Body of pancreas (tissue), 4 donors: ENCODE measurements around the gene CCDC127. TPM values are rescaled to one million over a fixed set of nuclear protein-coding genes. Genes with fewer than 3 reads are reported as not detected.

Source experiments
- ATAC-seq: fragments of 150-250 bp; one replicate; pipeline ENCODE4 v1.9.1; 2016
- DNase-seq, 4 donors: peaks; one replicate each; pipeline ENCODE4 v3.0.0-alpha.2; 2019
- H3K27ac ChIP-seq, 4 donors: fragments of 200-600 bp; sonication (generic); 1 replicate in 3 of 4; 2 replicates in 1 of 4; pipeline versions ENCODE4 v1.5.1 to v1.6.1; 2016 to 2019; ENCODE audit warnings: mild to moderate bottlenecking in 1 of 4, mixed read lengths in 1 of 4, moderate library complexity in 1 of 4
- H3K27me3 ChIP-seq, 2 donors: fragments of 200-600 bp; sonication (generic); one replicate each; pipeline ENCODE4 v1.6.0; 2016; ENCODE audit warnings: mild to moderate bottlenecking in 1 of 2
- H3K36me3 ChIP-seq, 2 donors: fragments of 200-600 bp; sonication (generic); replicated peaks in 1 of 2; 2 replicates each; pipeline ENCODE4 v1.5.1; 2016; ENCODE audit warnings: low read depth in 2 of 2; ENCODE audit not compliant: insufficient read depth in 1 of 2
- H3K4me1 ChIP-seq: fragments of 200-600 bp; sonication (generic); one replicate; pipeline ENCODE4 v1.6.0; 2016
- H3K4me3 ChIP-seq, 2 donors: fragments of 200-600 bp; sonication (generic); 1 replicate in 1 of 2; 2 replicates in 1 of 2; pipeline ENCODE4 v1.5.1; 2016 to 2019
- H3K9me3 ChIP-seq, 3 donors: fragments of 200-600 bp; sonication (generic); 1 replicate in 2 of 3; 2 replicates in 1 of 3; pipeline ENCODE4 v1.5.1; 2016
- POLR2A ChIP-seq, 3 donors: fragments of 450-650 bp; IDR thresholded peaks; one replicate each; pipeline ENCODE4 v1.6.1; 2016; ENCODE audit warnings: antibody characterized with exemption in 3 of 3, mild to moderate bottlenecking in 2 of 3
- WGBS, 2 donors: methylation state at CpG; one replicate each; pipeline ENCODE4 v1.1.5; 2017; 5-methylcytosine and 5-hydroxymethylcytosine counted together
- intact Hi-C: fragments of 100-400 bp; cut with DNase I; formaldehyde crosslinking; loops from one replicate; pipeline ENCODE4 v1.15.1; 2023
- total RNA-seq, 2 donors: library from RNA; depleted of rRNA; stranded (reverse); fragments of >200 nt; gene quantifications; one replicate each; pipeline ENCODE4 v1.1.0, GENCODE V29; 2016
- TF ChIP-seq, protein P1 (sequence below), 7 experiments: fragments of 450-650 bp in 4 of 7; fragments of 200-600 bp in 3 of 7; sonication (generic) in 3 of 7; IDR thresholded peaks; one replicate each; pipeline ENCODE4 v1.5.1; 2016 to 2019; ENCODE audit warnings: antibody characterized with exemption in 7 of 7

CCDC127 gene
- total RNA-seq, 2 donors from 2014 or later, result 3.9 to 4.0 TPM

DNA sequence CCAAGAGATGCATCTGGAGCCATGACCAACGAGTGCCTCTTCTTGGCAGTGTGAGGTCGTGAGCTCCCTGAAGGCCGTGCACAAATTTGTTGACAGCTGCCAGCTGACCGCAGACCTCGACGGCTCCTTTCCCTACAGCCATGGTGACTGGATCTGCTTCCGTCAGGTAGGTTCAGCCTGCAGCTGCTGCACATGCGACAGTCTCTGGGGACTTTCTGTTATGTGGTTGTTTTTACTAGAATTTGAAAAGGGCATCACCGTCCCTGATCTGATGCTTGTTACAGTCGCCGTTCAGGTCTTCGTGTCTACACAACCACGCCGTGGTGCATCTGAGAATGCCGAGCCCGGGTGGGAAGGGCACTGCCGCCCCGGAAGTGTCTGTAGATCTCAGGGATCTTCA, 63.1 kb downstream of the CCDC127 start:
- no peak for TF ChIP-seq POLR2A (IDR thresholded peaks at IDR 0.05)
- TF ChIP-seq, protein P1, sequence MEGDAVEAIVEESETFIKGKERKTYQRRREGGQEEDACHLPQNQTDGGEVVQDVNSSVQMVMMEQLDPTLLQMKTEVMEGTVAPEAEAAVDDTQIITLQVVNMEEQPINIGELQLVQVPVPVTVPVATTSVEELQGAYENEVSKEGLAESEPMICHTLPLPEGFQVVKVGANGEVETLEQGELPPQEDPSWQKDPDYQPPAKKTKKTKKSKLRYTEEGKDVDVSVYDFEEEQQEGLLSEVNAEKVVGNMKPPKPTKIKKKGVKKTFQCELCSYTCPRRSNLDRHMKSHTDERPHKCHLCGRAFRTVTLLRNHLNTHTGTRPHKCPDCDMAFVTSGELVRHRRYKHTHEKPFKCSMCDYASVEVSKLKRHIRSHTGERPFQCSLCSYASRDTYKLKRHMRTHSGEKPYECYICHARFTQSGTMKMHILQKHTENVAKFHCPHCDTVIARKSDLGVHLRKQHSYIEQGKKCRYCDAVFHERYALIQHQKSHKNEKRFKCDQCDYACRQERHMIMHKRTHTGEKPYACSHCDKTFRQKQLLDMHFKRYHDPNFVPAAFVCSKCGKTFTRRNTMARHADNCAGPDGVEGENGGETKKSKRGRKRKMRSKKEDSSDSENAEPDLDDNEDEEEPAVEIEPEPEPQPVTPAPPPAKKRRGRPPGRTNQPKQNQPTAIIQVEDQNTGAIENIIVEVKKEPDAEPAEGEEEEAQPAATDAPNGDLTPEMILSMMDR (IDR thresholded peaks at IDR 0.05), result no peak
- Histone ChIP-seq H3K9me3 (no peaks in the 10 kb centered on the region), H3K27me3 (no peaks in the 10 kb centered on the region), H3K27ac (no peak overlapping the region), H3K4me1 (no peaks in the 10 kb centered on the region), H3K36me3 (no peaks in the 10 kb centered on the region), H3K4me3 (no peak overlapping the region)
- no peak for DNase-seq
- intact Hi-C loops, result no loop called here
- 84 to 85% methylated on average over 18 of the region's 18 CpGs for WGBS, 2 donors
- ATAC-seq, result no peak

DNA sequence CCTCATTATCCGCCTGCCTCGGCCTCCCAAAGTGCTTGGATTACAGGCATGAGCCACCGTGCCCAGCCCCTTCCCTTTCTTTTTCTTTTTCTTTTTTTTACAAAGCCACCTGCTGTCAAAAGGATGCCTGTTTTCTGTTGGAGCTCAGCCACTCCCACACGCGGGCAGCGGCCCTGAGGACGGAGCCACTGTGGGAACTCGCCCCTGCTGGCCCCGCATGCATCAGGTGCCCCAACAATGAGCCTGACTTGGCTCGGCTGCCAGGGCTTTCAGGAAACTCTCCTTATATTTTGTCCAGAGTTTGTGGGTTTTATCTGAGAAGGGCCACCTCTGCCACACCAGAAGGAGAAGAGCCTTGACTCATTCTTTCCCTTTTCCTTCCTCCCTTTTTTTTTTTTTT, 63.7 kb downstream of the CCDC127 start:
- DNase-seq, result no peak
- WGBS, 2 donors, result 81 to 83% methylated on average over 10 of the region's 10 CpGs
- H3K27me3 ChIP-seq, result no peaks in the 10 kb centered on the region

DNA sequence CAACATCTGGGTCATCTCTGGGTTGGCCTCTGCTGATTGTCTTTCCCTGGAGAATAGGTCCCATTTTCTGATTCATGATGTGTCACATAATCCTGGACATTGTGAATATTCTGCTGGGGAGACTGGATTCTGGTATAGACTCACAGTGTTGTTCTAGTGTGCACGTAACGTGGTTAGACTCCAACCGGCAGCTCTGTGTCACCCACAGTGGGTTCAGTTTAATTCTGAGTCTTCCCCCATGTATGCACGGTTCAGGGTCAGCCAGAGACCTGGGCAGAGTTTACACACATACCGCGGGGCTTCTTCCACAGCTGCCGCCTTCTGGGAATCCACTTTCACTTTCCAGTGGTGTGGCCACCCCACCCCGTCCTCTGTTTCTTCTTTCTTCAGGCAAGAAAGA, 64.7 kb downstream of the CCDC127 start:
- Histone ChIP-seq H3K36me3 (no peaks in the 10 kb centered on the region), H3K27me3 (no peaks in the 10 kb centered on the region), H3K4me1 (no peaks in the 10 kb centered on the region), H3K4me3 (no peak overlapping the region), H3K27ac (no peak overlapping the region), H3K9me3 (no peaks in the 10 kb centered on the region)
- TF ChIP-seq, protein P1 (IDR thresholded peaks at IDR 0.05), result no peak
- TF ChIP-seq POLR2A (IDR thresholded peaks at IDR 0.05), result no peak
- ATAC-seq (no peak), DNase-seq (no peak)
- WGBS, 2 donors, result 85 to 88% methylated on average over 8 of the region's 8 CpGs
- intact Hi-C loops, result no loop called here

More for the DNA sequence above, 63.7 kb downstream of the CCDC127 start:
- TF ChIP-seq, protein P1 (IDR thresholded peaks at IDR 0.05), result no peak
- no peak for TF ChIP-seq POLR2A (IDR thresholded peaks at IDR 0.05)
- ATAC-seq, result no peak
- Histone ChIP-seq H3K36me3 (no peaks in the 10 kb centered on the region), H3K4me3 (no peak overlapping the region), H3K9me3 (no peaks in the 10 kb centered on the region), H3K4me1 (no peaks in the 10 kb centered on the region), H3K27ac (no peak overlapping the region)
- intact Hi-C loops, result no loop called here

DNA sequence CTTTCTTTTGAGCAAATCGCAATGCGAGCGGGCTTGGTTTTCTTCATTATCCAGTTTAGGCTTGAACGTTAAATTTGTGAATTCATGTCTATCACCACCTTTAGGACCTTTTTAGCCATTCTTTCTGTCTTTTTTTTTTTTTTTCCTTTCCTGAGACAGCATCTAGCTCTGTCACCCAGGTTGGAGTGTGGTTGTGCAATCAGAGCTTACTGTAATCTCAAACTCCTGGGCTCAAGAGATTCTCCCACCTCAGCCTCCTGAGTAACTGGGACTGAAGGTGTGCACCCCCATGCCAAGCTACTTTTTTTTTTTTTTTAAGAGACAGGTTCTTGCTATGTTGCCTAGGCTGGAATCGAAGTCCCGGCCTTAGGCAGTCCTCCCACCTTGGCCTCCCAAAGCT, 65.9 kb downstream of the CCDC127 start:
- intact Hi-C loops, result no loop called here
- no peak for DNase-seq
- no peaks in the 10 kb centered on the region for H3K36me3 ChIP-seq
- H3K27me3 ChIP-seq, result no peaks in the 10 kb centered on the region
- no peak overlapping the region for H3K4me3 ChIP-seq
- ATAC-seq, result no peak
- no peak overlapping the region for H3K27ac ChIP-seq
- no peaks in the 10 kb centered on the region for H3K4me1 ChIP-seq
- TF ChIP-seq POLR2A (IDR thresholded peaks at IDR 0.05), result no peak
- TF ChIP-seq, protein P1 (IDR thresholded peaks at IDR 0.05), result no peak
- peaks cover 0 to 10% (median 0%) of the 10 kb centered on the region in 3 donors for H3K9me3 ChIP-seq
- 94 to 98% methylated on average over 6 of the region's 6 CpGs for WGBS, 2 donors

DNA sequence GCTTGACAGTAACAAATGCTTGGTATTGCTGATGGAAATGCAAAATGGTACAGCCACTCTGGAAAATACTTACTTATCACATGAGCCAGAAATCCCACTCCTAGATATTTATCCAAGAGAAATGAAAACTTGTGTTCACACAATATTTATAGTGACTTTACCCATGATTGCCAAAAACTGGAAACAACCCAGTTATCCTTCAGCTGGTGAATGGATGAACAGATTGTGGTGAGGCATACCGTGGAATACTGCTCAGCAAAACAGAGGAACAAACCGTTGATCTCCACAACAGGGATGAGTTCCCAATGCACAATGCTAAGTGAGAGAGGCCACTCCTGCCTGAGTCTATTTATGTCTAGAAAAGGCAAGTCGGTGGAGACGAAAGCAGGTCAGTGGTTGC, 67.2 kb downstream of the CCDC127 start:
- H3K27me3 ChIP-seq, result no peaks in the 10 kb centered on the region
- no peaks in the 10 kb centered on the region for H3K36me3 ChIP-seq
- 72 to 86% methylated on average over 4 of the region's 4 CpGs for WGBS, 2 donors
- peaks cover 0 to 16% (median 0%) of the 10 kb centered on the region in 3 donors for H3K9me3 ChIP-seq
- no peaks in the 10 kb centered on the region for H3K4me1 ChIP-seq
- no peak overlapping the region for H3K4me3 ChIP-seq
- DNase-seq, result no peak
- intact Hi-C loops, result no loop called here
- no peak for ATAC-seq
- H3K27ac ChIP-seq, result no peak overlapping the region
- no peak for TF ChIP-seq POLR2A (IDR thresholded peaks at IDR 0.05)
- TF ChIP-seq, protein P1 (IDR thresholded peaks at IDR 0.05), result no peak
